Measurements from ENCODE around the gene FURIN.
"Not testable (repeated sequence)": the region's sequence is repeated elsewhere in the genome, so short reads cannot be mapped to it uniquely, and the experiment has no call there.

The FURIN gene

GRCh38 chr15:90902840-90903732 is 34.7 kb downstream of the FURIN start, which contains the start of gene MAN2A2:
TSS of gene MAN2A2 (plus strand) at chr15:90903302. CDS start at chr15:90904208, 906 bp downstream.
- no peak for DNase-seq (ENCODE audit: low read depth)

- DNase-seq (ENCODE audit: low read depth): no peak
These were observed 35.5 kb downstream of the FURIN start for GRCh38 chr15:90903733-90904536.

GRCh38 chr15:90904746-90905145 is 36.4 kb downstream of the FURIN start:
- no peak for DNase-seq (ENCODE audit: low read depth)

GRCh38 chr15:90905306-90906180 is 37.2 kb downstream of the FURIN start:
- no peak for DNase-seq (ENCODE audit: low read depth)

- DNase-seq (ENCODE audit: low read depth): no peak
These were observed 37.9 kb downstream of the FURIN start for GRCh38 chr15:90906181-90906849.

GRCh38 chr15:90907051-90907660 is 38.8 kb downstream of the FURIN start:
- no peak for DNase-seq (ENCODE audit: low read depth)

GRCh38 chr15:90907838-90908507 is 39.6 kb downstream of the FURIN start:
- DNase-seq (ENCODE audit: low read depth): no peak

GRCh38 chr15:90909449-90909848 is 41.1 kb downstream of the FURIN start:
- DNase-seq (ENCODE audit: low read depth): not testable (repeated sequence)

- DNase-seq (ENCODE audit: low read depth): no peak
These were observed 41.6 kb downstream of the FURIN start for GRCh38 chr15:90909976-90910375.

GRCh38 chr15:90910441-90911301 is 42.3 kb downstream of the FURIN start:
- no peak for DNase-seq (ENCODE audit: low read depth)

GRCh38 chr15:90911302-90911623 is 42.9 kb downstream of the FURIN start:
- no peak for DNase-seq (ENCODE audit: low read depth)

GRCh38 chr15:90911906-90912769 is 43.8 kb downstream of the FURIN start:
- DNase-seq (ENCODE audit: low read depth): no peak

- DNase-seq (ENCODE audit: low read depth): no peak
These were observed 44.3 kb downstream of the FURIN start for GRCh38 chr15:90912770-90913075.

- DNase-seq (ENCODE audit: low read depth): no peak
These were observed 45.1 kb downstream of the FURIN start for GRCh38 chr15:90913398-90913944.

- DNase-seq (ENCODE audit: low read depth): no peak
These were observed 46.1 kb downstream of the FURIN start for GRCh38 chr15:90914305-90915080.

GRCh38 chr15:90915216-90915807 is 46.9 kb downstream of the FURIN start:
- no peak for DNase-seq (ENCODE audit: low read depth)

- DNase-seq (ENCODE audit: low read depth): no peak
These were observed 47.5 kb downstream of the FURIN start for GRCh38 chr15:90915808-90916440.

Data from stromal cell of bone marrow (primary cell).